DND-41 (cell line): ENCODE data around the gene MYOM1.

Source experiments
- CTCF ChIP-seq: IDR thresholded peaks from 2 replicates; pipeline ENCODE4 v1.5.1; 2012; ENCODE audit warnings: borderline replicate concordance, low read length, moderate library complexity, mild to moderate bottlenecking; ENCODE audit not compliant: poor library complexity, severe bottlenecking; ENCODE audit errors: extremely low read depth
- EZH2 ChIP-seq: IDR thresholded peaks from 3 replicates; pipeline ENCODE4 v1.6.1; 2012; ENCODE audit warnings: borderline replicate concordance, low read depth, mild to moderate bottlenecking, moderate library complexity, low read length, inconsistent platforms; ENCODE audit not compliant: severe bottlenecking

- no peak for TF ChIP-seq CTCF
- no peak for TF ChIP-seq EZH2
Measured at GRCh38 chr18:3052411-3052758, 167.4 kb downstream of the MYOM1 start.
